Heart left ventricle (tissue), 13 donors: ENCODE results near the gene RAN.

Source experiments
- CTCF ChIP-seq, 12 donors: fragments of 200-600 bp; sonication (generic) in 4 of 12; IDR thresholded peaks; one replicate each; pipeline versions ENCODE4 v1.5.0 to v1.8.0; 2018 to 2022; ENCODE audit warnings: antibody characterized with exemption in 12 of 12, mild to moderate bottlenecking in 5 of 12
- POLR2A ChIP-seq, 2 donors: fragments of 450-650 bp; IDR thresholded peaks; one replicate each; pipeline ENCODE4 v1.6.1; 2017; ENCODE audit warnings: antibody characterized with exemption in 2 of 2, mild to moderate bottlenecking in 2 of 2, moderate library complexity in 2 of 2
- donor health status: ischemic (EF 13 %, LVEDD 7.1; RV severe dilation, severe dysfunction).
- donor health status: DM: no; HTN: yes; CAD: no.
- donor health status: DM: no; HTN: no; CAD: no.
- donor health status: ischemic (EF 25% LVEDD 6.9; RV normal size, moderate dysfunction).
- donor health status: ischemic (EF 25% LVEDD 5.7; RV mildly dilated, moderate dysfunction).
- donor health status: ischemic (EF 35%, LVEDD 5.7; RV mildly dilated, moderate dysfunction).
- donor health status: nonischemic (EF 11% LVEDD 7.7; RV severe dilation, severe dysfunction).
- donor health status: DM: yes; HTN: yes; CAD: no.
- donor health status: PGD.
- donor health status: ischemic (EF 29% LVEDD 5.4; RV normal size, mild dysfunction).
- donor health status: nonischemic (EF 23%, LVEDD 6.1; RV moderate dilation, normal function).

- TF ChIP-seq CTCF (IDR thresholded peaks at IDR 0.05) (no peak), POLR2A (IDR thresholded peaks at IDR 0.05) (no peak)
These were observed 15.8 kb upstream of the RAN start for GRCh38 chr12:130856088-130856487.
